Neural cell (in vitro differentiated cells): ENCODE results near the gene DTD2.

Experiments used
- EP300 ChIP-seq: fragments of 450-650 bp; conservative IDR thresholded peaks from 2 replicates; pipeline ENCODE4 v1.6.1; 2014; ENCODE audit warnings: antibody characterized with exemption, mild to moderate bottlenecking, moderate library complexity; ENCODE audit not compliant: poor library complexity, severe bottlenecking
- TAF1 ChIP-seq: IDR thresholded peaks from 2 replicates; pipeline ENCODE4 v1.6.1; 2012; ENCODE audit warnings: low read depth

- no peak for TF ChIP-seq EP300
- TF ChIP-seq TAF1 = no peak
Observed at GRCh38 chr14:31486764-31487163, 29.5 kb upstream of the DTD2 start.
